Caki2 (cell line): ENCODE results near the gene LTBR. TPM values are rescaled to one million over a fixed set of nuclear protein-coding genes. Genes with fewer than 3 reads are reported as not detected.

ENCODE experiments used
- DNase-seq: peaks from one replicate; pipeline ENCODE4 v3.0.0-alpha.2; 2015; ENCODE audit warnings: low read depth
- in situ Hi-C: cut with HindIII; loops from 2 replicates; pipeline ENCODE4 v1.10.0; 2016; ENCODE audit warnings: low sequenced_read_pairs, low pct_unique_long_range_greater_than_20kb, mixed read lengths
- total RNA-seq: library from RNA; depleted of rRNA; stranded (reverse); fragments of >200 nt; shearing (Covaris generic); gene quantifications from 2 replicates; pipeline ENCODE4 v1.2.3, GENCODE V29; 2014; ENCODE audit warnings: low replicate concordance

The LTBR gene
- total RNA-seq, 1 experiment from 2014 or later = 136 TPM

GRCh38 chr12:6363330-6364043, 20.5 kb upstream of the LTBR start:
- DNase-seq = peak; percentile 81

GRCh38 chr12:6364044-6364374, 20.0 kb upstream of the LTBR start:
- in situ Hi-C loops = no loop called here
- no peak for DNase-seq

More at GRCh38 chr12:6363330-6364043, 20.5 kb upstream of the LTBR start:
- in situ Hi-C loops = no loop called here

GRCh38 chr12:6367065-6367968, 16.6 kb upstream of the LTBR start:
- in situ Hi-C loops = no loop called here
- no peak for DNase-seq

GRCh38 chr12:6367969-6368892, 15.7 kb upstream of the LTBR start:
- in situ Hi-C loops = no loop called here
- DNase-seq = no peak

- in situ Hi-C loops = no loop called here
- DNase-seq = no peak
These were observed 14.9 kb upstream of the LTBR start for GRCh38 chr12:6368906-6369525.

GRCh38 chr12:6369916-6370575, 13.9 kb upstream of the LTBR start:
- in situ Hi-C loops = no loop called here
- peak; percentile 26 for DNase-seq

GRCh38 chr12:6370576-6370935, 13.4 kb upstream of the LTBR start:
- no peak for DNase-seq
- in situ Hi-C loops = no loop called here

GRCh38 chr12:6370994-6371754, 12.8 kb upstream of the LTBR start:
- in situ Hi-C loops = no loop called here
- DNase-seq = peak; percentile 99

GRCh38 chr12:6372403-6373003, 11.5 kb upstream of the LTBR start:
- peak; percentile 94 for DNase-seq

GRCh38 chr12:6373022-6373787, 10.8 kb upstream of the LTBR start:
- in situ Hi-C loops = no loop called here

More at GRCh38 chr12:6372403-6373003, 11.5 kb upstream of the LTBR start:
- in situ Hi-C loops = no loop called here

GRCh38 chr12:6374028-6374785, 9.8 kb upstream of the LTBR start:
- DNase-seq = no peak
- in situ Hi-C loops = no loop called here

More at GRCh38 chr12:6373022-6373787, 10.8 kb upstream of the LTBR start:
- DNase-seq = no peak

GRCh38 chr12:6374786-6375160, 9.2 kb upstream of the LTBR start:
- in situ Hi-C loops = no loop called here
- DNase-seq = no peak

GRCh38 chr12:6375269-6376078, 8.5 kb upstream of the LTBR start, which contains the start of gene SCNN1A:
SCNN1A (minus strand) TSS chr12:6375563; CDS start chr12:6374783, 780 bp downstream.
- DNase-seq = no peak
- in situ Hi-C loops = no loop called here

GRCh38 chr12:6376079-6376869, 7.7 kb upstream of the LTBR start:
- in situ Hi-C loops = no loop called here
- DNase-seq = peak; percentile 38
